Measurements from ENCODE around the gene TARBP2.

GRCh38 chr12:53524476-53524875 is 23.4 kb downstream of the TARBP2 start:
- TF ChIP-seq CTCF (IDR thresholded peaks at IDR 0.05) (no peak), GATA2 (CRISPR knock-in tag; IDR thresholded peaks at IDR 0.05) (no peak), GABPA (IDR thresholded peaks at IDR 0.05; ENCODE audit: low read depth) (no peak), POLR2AphosphoS5 (IDR thresholded peaks at IDR 0.05; ENCODE audit: low read depth, low read length) (no peak), ZBTB33 (IDR thresholded peaks at IDR 0.05; ENCODE audit: borderline replicate concordance, low read depth) (no peak), TEAD4 (IDR thresholded peaks at IDR 0.05; ENCODE audit: borderline replicate concordance, insufficient read depth) (no peak), CHD2 (IDR thresholded peaks at IDR 0.05; ENCODE audit: low read length, partially characterized antibody) (no peak), USF2 (IDR thresholded peaks at IDR 0.05; ENCODE audit: borderline replicate concordance, low read depth, low read length) (no peak), PBX3 (IDR thresholded peaks at IDR 0.05) (no peak)

Data from SK-N-SH (cell line).